H1 (cell line): ENCODE data around the gene NHLRC2. TPM values are rescaled to one million over a fixed set of nuclear protein-coding genes. Genes with fewer than 3 reads are reported as not detected.

Source experiments
- CHD7 ChIP-seq: fragments of 300-600 bp; sonication (generic); IDR thresholded peaks from 2 replicates; pipeline ENCODE4 v1.7.1; 2012; ENCODE audit warnings: low read length, moderate library complexity, mild to moderate bottlenecking, inconsistent platforms; ENCODE audit not compliant: insufficient replicate concordance
- CTBP2 ChIP-seq: IDR thresholded peaks from 2 replicates; pipeline ENCODE4 v1.7.0; 2011; ENCODE audit warnings: borderline replicate concordance, mild to moderate bottlenecking, moderate library complexity, mixed read lengths, low read length; ENCODE audit not compliant: insufficient read depth, insufficient read length
- HDAC2 ChIP-seq, 2 experiments: fragments of 300-600 bp in 1 of 2; sonication (generic) in 1 of 2; IDR thresholded peaks; 2 replicates each; pipeline ENCODE4 v1.6.1; 2011 to 2012; ENCODE audit warnings: low read depth in 2 of 2, low read length in 2 of 2, mild to moderate bottlenecking in 2 of 2, moderate library complexity in 2 of 2, borderline replicate concordance in 1 of 2, inconsistent platforms in 1 of 2
- RAD21 ChIP-seq, 2 experiments: IDR thresholded peaks in 1 of 2; conservative IDR thresholded peaks in 1 of 2; 2 replicates each; pipeline ENCODE4 v1.6.1; 2011; ENCODE audit warnings: low read depth in 2 of 2, low read length in 2 of 2, improper control_type of control experiment in 1 of 2, inconsistent platforms in 1 of 2, mild to moderate bottlenecking in 1 of 2, moderate library complexity in 1 of 2
- SP2 ChIP-seq: IDR thresholded peaks from 2 replicates; pipeline ENCODE4 v1.6.1; 2012; ENCODE audit warnings: mild to moderate bottlenecking, low read length, inconsistent platforms
- SUZ12 ChIP-seq: fragments of 200-600 bp; sonication (generic); IDR thresholded peaks from 2 replicates; pipeline ENCODE4 v1.6.1; 2012; ENCODE audit warnings: mild to moderate bottlenecking, inconsistent platforms, low read length, moderate library complexity, mixed read lengths
- polyA plus RNA-seq, 7 experiments: library from polyadenylated mRNA; depleted of rRNA in 3 of 7; stranded (reverse) in 5 of 7; unstranded in 2 of 7; fragments of >200 nt in 5 of 7; fragments of 200-250 nt in 2 of 7; gene quantifications; 1 replicate in 5 of 7; 2 replicates in 1 of 7; 4 replicates in 1 of 7; pipeline versions ENCODE4 v1.2.1 to v1.2.3, GENCODE V29; 2011 to 2013; ENCODE audit warnings: missing spikeins in 2 of 7, mixed read lengths in 2 of 7
- total RNA-seq: library from RNA; stranded (reverse); fragmentation: NEBNext Ultra II Directional; extraction: Animal tissue kit (Norgen Biotek cat#: 25700); gene quantifications from 2 replicates; pipeline ENCODE4 v1.2.1, GENCODE V29; 2021

NHLRC2 gene
- total and polyA plus RNA-seq, 2 of the 8 experiments (the other 6 are each of a cell fraction or from before 2014, with no cell fraction given): 4.9 to 25.6 TPM

GRCh38 chr10:113842171-113842570 lies 12.3 kb upstream of the NHLRC2 start (continued):
- TF ChIP-seq CHD7 (no peak), RAD21 (IDR thresholded peaks at IDR 0.05 in 1 of 2, conservative IDR thresholded peaks at IDR 0.05 in 1 of 2; ENCODE audit: low read depth in 2 of 2, low read length in 2 of 2) (no peak), SP2 (no peak), HDAC2 (IDR thresholded peaks at IDR 0.05; ENCODE audit: borderline replicate concordance in 1 of 2, low read depth in 2 of 2, low read length in 2 of 2) (no peak), CTBP2 (no peak), SUZ12 (no peak)
- TF ChIP-seq, all 59 proteins: peak for 0
